GM23338 (cell line): ENCODE results near the gene PPP1R12A. TPM values are rescaled to one million over a fixed set of nuclear protein-coding genes. Genes with fewer than 3 reads are reported as not detected.

Source experiments
- ATAC-seq: fragments of 200-7000 bp; cut with Tn5 transposase; 3 replicates; pipeline ENCODE4 v1.9.1; 2020
- DNase-seq: peaks from one replicate; pipeline ENCODE4 v3.0.0-alpha.2; 2015; ENCODE audit warnings: low spot score
- H2AFZ ChIP-seq: fragments of 200-600 bp; sonication (generic); 2 replicates; pipeline ENCODE4 v1.8.0; 2016; ENCODE audit warnings: antibody characterized with exemption, mild to moderate bottlenecking, moderate library complexity
- H3F3A ChIP-seq: fragments of 200-600 bp; sonication (generic); replicated peaks from 2 replicates; pipeline ENCODE4 v1.8.0; 2017; ENCODE audit warnings: antibody characterized with exemption, mixed run types, low read depth
- H3K27ac ChIP-seq: fragments of 200-600 bp; sonication (generic); 2 replicates; pipeline ENCODE4 v1.6.1; 2016; ENCODE audit warnings: low read depth
- H3K27me3 ChIP-seq: fragments of 200-600 bp; sonication (generic); 2 replicates; pipeline ENCODE4 v1.8.0; 2016; ENCODE audit warnings: mild to moderate bottlenecking, mixed run types, moderate library complexity; ENCODE audit not compliant: insufficient read depth
- H3K36me3 ChIP-seq: fragments of 200-600 bp; sonication (generic); 2 replicates; pipeline ENCODE4 v1.8.0; 2016; ENCODE audit warnings: mild to moderate bottlenecking; ENCODE audit not compliant: insufficient read depth
- H3K4me1 ChIP-seq: fragments of 200-600 bp; sonication (generic); 2 replicates; pipeline ENCODE4 v1.8.0; 2016; ENCODE audit warnings: mild to moderate bottlenecking, moderate library complexity; ENCODE audit not compliant: insufficient read depth
- H3K4me2 ChIP-seq: fragments of 200-600 bp; sonication (generic); 2 replicates; pipeline ENCODE4 v1.7.1; 2017; ENCODE audit warnings: mixed run types
- H3K4me3 ChIP-seq: fragments of 200-600 bp; sonication (generic); 2 replicates; pipeline ENCODE4 v1.6.1; 2016; ENCODE audit warnings: mixed run types
- H3K79me2 ChIP-seq: fragments of 200-600 bp; sonication (generic); replicated peaks from 2 replicates; pipeline ENCODE4 v1.8.0; 2017; ENCODE audit warnings: mild to moderate bottlenecking; ENCODE audit not compliant: insufficient read depth
- H3K9me2 ChIP-seq: fragments of 200-600 bp; sonication (generic); 2 replicates; pipeline ENCODE4 v1.8.0; 2017; ENCODE audit not compliant: insufficient read depth
- H4K20me1 ChIP-seq: fragments of 200-600 bp; sonication (generic); replicated peaks from 2 replicates; pipeline ENCODE4 v1.8.0; 2017; ENCODE audit warnings: mild to moderate bottlenecking; ENCODE audit not compliant: insufficient read depth
- H3K27ac Mint-ChIP-seq: 2 replicates; pipeline ENCODE4 v1.8.0; 2020; ENCODE audit warnings: inconsistent platforms, mild to moderate bottlenecking, moderate library complexity, mixed read lengths
- H3K27me3 Mint-ChIP-seq: 3 replicates; pipeline ENCODE4 v1.8.0; 2022; ENCODE audit warnings: low read depth, mild to moderate bottlenecking, moderate library complexity, mixed read lengths, inconsistent platforms; ENCODE audit not compliant: insufficient read depth, poor library complexity
- H3K36me3 Mint-ChIP-seq: 3 replicates; pipeline ENCODE4 v1.8.0; 2021; ENCODE audit warnings: low read depth, mild to moderate bottlenecking, inconsistent platforms, moderate library complexity, mixed read lengths
- H3K4me1 Mint-ChIP-seq: 3 replicates; pipeline ENCODE4 v1.8.0; 2020; ENCODE audit warnings: mild to moderate bottlenecking, inconsistent platforms, mixed read lengths
- H3K4me3 Mint-ChIP-seq: 3 replicates; pipeline ENCODE4 v1.8.0; 2021; ENCODE audit warnings: moderate library complexity, mild to moderate bottlenecking, inconsistent platforms, mixed read lengths
- H3K9me3 Mint-ChIP-seq: 3 replicates; pipeline ENCODE4 v1.8.0; 2020; ENCODE audit warnings: moderate library complexity, mild to moderate bottlenecking, inconsistent platforms, mixed read lengths
- CREB1 ChIP-seq: fragments of 250-450 bp; sonication (Bioruptor Pico); IDR thresholded peaks from 2 replicates; pipeline ENCODE4 v1.5.0; 2020; ENCODE audit warnings: low read depth, mild to moderate bottlenecking, moderate library complexity
- CTCF ChIP-seq, 2 experiments: fragments of 200-600 bp in 1 of 2; sonication (generic) in 1 of 2; conservative IDR thresholded peaks; 2 replicates each; pipeline versions ENCODE4 v1.5.1 to v1.6.1; 2016 to 2017; ENCODE audit warnings: antibody characterized with exemption in 2 of 2, low read depth in 2 of 2, mild to moderate bottlenecking in 2 of 2, moderate library complexity in 1 of 2
- ETS1 ChIP-seq: IDR thresholded peaks from 2 replicates; pipeline ENCODE4 v1.6.1; 2016; ENCODE audit warnings: antibody characterized with exemption
- EZH2 ChIP-seq: fragments of 200-600 bp; sonication (generic); IDR thresholded peaks from one replicate; pipeline ENCODE4 v1.8.0; 2017; ENCODE audit warnings: antibody characterized with exemption, mild to moderate bottlenecking, low read depth; ENCODE audit not compliant: unreplicated experiment
- JUNB ChIP-seq: IDR thresholded peaks from one replicate; pipeline ENCODE4 v1.6.1; 2016; ENCODE audit warnings: antibody characterized with exemption; ENCODE audit not compliant: unreplicated experiment
- NANOG ChIP-seq: IDR thresholded peaks from 2 replicates; pipeline ENCODE4 v1.6.1; 2016; ENCODE audit warnings: antibody characterized with exemption, borderline replicate concordance
- REST ChIP-seq: IDR thresholded peaks from one replicate; pipeline ENCODE4 v1.6.1; 2018; ENCODE audit warnings: antibody characterized with exemption; ENCODE audit not compliant: unreplicated experiment
- STAT1 ChIP-seq: IDR thresholded peaks from one replicate; pipeline ENCODE4 v1.6.1; 2016; ENCODE audit warnings: antibody characterized with exemption; ENCODE audit not compliant: unreplicated experiment
- ZNF114 ChIP-seq: fragments of 250-450 bp; sonication (Bioruptor Pico); IDR thresholded peaks from 2 replicates; pipeline ENCODE4 v1.5.0; 2020; ENCODE audit warnings: mild to moderate bottlenecking, moderate library complexity
- ZNF331 ChIP-seq: fragments of 250-450 bp; sonication (Bioruptor Pico); IDR thresholded peaks from 2 replicates; pipeline ENCODE4 v1.5.0; 2020; ENCODE audit warnings: low read depth, mild to moderate bottlenecking, moderate library complexity
- ZNF462 ChIP-seq: fragments of 250-450 bp; sonication (Bioruptor Pico); IDR thresholded peaks from 2 replicates; pipeline ENCODE4 v1.5.0; 2020; ENCODE audit warnings: mild to moderate bottlenecking, moderate library complexity
- polyA plus RNA-seq: library from polyadenylated mRNA; unstranded; fragments of >200 nt; fragmentation: Nextera tagmentation; extraction: Ambion mirVana; gene quantifications from 2 replicates; pipeline ENCODE4 v1.2.1, GENCODE V29; 2016
- total RNA-seq: library from RNA; depleted of rRNA; stranded (reverse); fragments of >200 nt; shearing (Covaris generic); gene quantifications from 2 replicates; pipeline ENCODE4 v1.2.3, GENCODE V29; 2014

PPP1R12A gene
- total and polyA plus RNA-seq, 2 experiments from 2014 or later = 91.6 to 146 TPM

GRCh38 chr12:79900199-79900598 is 34.7 kb downstream of the PPP1R12A start:
- H3F3A ChIP-seq = no peaks in the 10 kb centered on the region
- H3K4me2 ChIP-seq = no peak overlapping the region
- Mint-ChIP-seq H3K27me3 (peaks cover 3% of the 10 kb centered on the region), H3K4me3 (no peak overlapping the region), H3K36me3 (no peaks in the 10 kb centered on the region), H3K27ac (no peak overlapping the region), H3K9me3 (no peaks in the 10 kb centered on the region), H3K4me1 (peaks cover 27% of the 10 kb centered on the region)
- no peaks in the 10 kb centered on the region for H3K36me3 ChIP-seq
- peaks cover 98% of the 10 kb centered on the region for H3K79me2 ChIP-seq
- H3K27ac ChIP-seq = no peak overlapping the region
- no peaks in the 10 kb centered on the region for H3K27me3 ChIP-seq
- no peaks in the 10 kb centered on the region; the same call in 1 of the 2 replicates for H3K4me1 ChIP-seq
- peaks cover 8% of the 10 kb centered on the region for H4K20me1 ChIP-seq
- no peak for DNase-seq
- no peak for ATAC-seq
- H3K4me3 ChIP-seq = no peak overlapping the region
- no peak overlapping the region for H2AFZ ChIP-seq
- TF ChIP-seq ZNF331 (CRISPR knock-in tag) (no peak), NANOG (no peak), EZH2 (no peak), JUNB (no peak), ETS1 (no peak), CTCF (conservative IDR thresholded peaks at IDR 0.05; ENCODE audit: low read depth in 2 of 2) (no peak), REST (no peak), CREB1 (CRISPR knock-in tag) (no peak), ZNF114 (CRISPR knock-in tag) (no peak), ZNF462 (CRISPR knock-in tag) (no peak), STAT1 (no peak)
- no peaks in the 10 kb centered on the region for H3K9me2 ChIP-seq
